ENCODE measurements around the gene ZBED4.

The ZBED4 gene

GRCh38 chr22:49915610-49916009 lies 62.0 kb downstream of the ZBED4 start:
- no peak overlapping the region for H3K27ac Mint-ChIP-seq

GRCh38 chr22:49916831-49917230 lies 63.2 kb downstream of the ZBED4 start:
- H3K4me3 Mint-ChIP-seq = peak overlapping the region; percentile 88
- peaks cover 15% of the 10 kb centered on the region for H3K4me1 Mint-ChIP-seq (ENCODE audit: low read depth)
- no peak for DNase-seq (ENCODE audit: low spot score)
- H3K27ac Mint-ChIP-seq = peak overlapping the region; percentile 90
- H3K9me3 Mint-ChIP-seq = no peaks in the 10 kb centered on the region
- H3K36me3 Mint-ChIP-seq (ENCODE audit: low read depth) = peaks cover 17% of the 10 kb centered on the region
- H3K27me3 Mint-ChIP-seq (ENCODE audit: low read depth) = no peaks in the 10 kb centered on the region

More at GRCh38 chr22:49915610-49916009, 62.0 kb downstream of the ZBED4 start:
- Mint-ChIP-seq H3K36me3 (ENCODE audit: low read depth) (peaks cover 12% of the 10 kb centered on the region), H3K4me1 (ENCODE audit: low read depth) (peaks cover 15% of the 10 kb centered on the region), H3K9me3 (no peaks in the 10 kb centered on the region), H3K27me3 (ENCODE audit: low read depth) (no peaks in the 10 kb centered on the region), H3K4me3 (no peak overlapping the region)
- no peak for DNase-seq (ENCODE audit: low spot score)

GRCh38 chr22:49917974-49918910 lies 64.6 kb downstream of the ZBED4 start, which contains the start of the genes ALG12 and CRELD2:
TSS of gene ALG12 (minus strand) at chr22:49918438. CDS start at chr22:49913765, 4,673 bp downstream.
TSS of gene CRELD2 (plus strand) at chr22:49918634. CDS start at chr22:49918770, 136 bp downstream.
- H3K27ac Mint-ChIP-seq = peak within 1 kb of the TSS; percentile 90

GRCh38 chr22:49918911-49919881 lies 65.6 kb downstream of the ZBED4 start:
- H3K9me3 Mint-ChIP-seq = no peaks in the 10 kb centered on the region
- peaks cover 22% of the 10 kb centered on the region for H3K36me3 Mint-ChIP-seq (ENCODE audit: low read depth)
- H3K4me3 Mint-ChIP-seq = peak overlapping the region; percentile 80
- DNase-seq (ENCODE audit: low spot score) = no peak
- H3K4me1 Mint-ChIP-seq (ENCODE audit: low read depth) = peaks cover 15% of the 10 kb centered on the region
- no peaks in the 10 kb centered on the region for H3K27me3 Mint-ChIP-seq (ENCODE audit: low read depth)
- H3K27ac Mint-ChIP-seq = peak overlapping the region; percentile 57

More at GRCh38 chr22:49917974-49918910, 64.6 kb downstream of the ZBED4 start, which contains the start of the genes ALG12 and CRELD2:
- peaks cover 18% of the 10 kb centered on the region for H3K36me3 Mint-ChIP-seq (ENCODE audit: low read depth)
- H3K27me3 Mint-ChIP-seq (ENCODE audit: low read depth) = no peaks in the 10 kb centered on the region
- DNase-seq (ENCODE audit: low spot score) = peak; percentile 96
- H3K9me3 Mint-ChIP-seq = no peaks in the 10 kb centered on the region
- H3K4me1 Mint-ChIP-seq (ENCODE audit: low read depth) = peaks cover 15% of the 10 kb centered on the region
- H3K4me3 Mint-ChIP-seq = peak within 1 kb of the TSS; percentile 88

- H3K4me3 Mint-ChIP-seq = peak overlapping the region; percentile 41
- no peaks in the 10 kb centered on the region for H3K27me3 Mint-ChIP-seq (ENCODE audit: low read depth)
- no peak for DNase-seq (ENCODE audit: low spot score)
- peaks cover 27% of the 10 kb centered on the region for H3K36me3 Mint-ChIP-seq (ENCODE audit: low read depth)
- H3K9me3 Mint-ChIP-seq = no peaks in the 10 kb centered on the region
- peaks cover 22% of the 10 kb centered on the region for H3K4me1 Mint-ChIP-seq (ENCODE audit: low read depth)
- peak overlapping the region; percentile 22 for H3K27ac Mint-ChIP-seq
Observed at GRCh38 chr22:49920859-49921258, 67.2 kb downstream of the ZBED4 start.

GRCh38 chr22:49921508-49922278 lies 68.0 kb downstream of the ZBED4 start:
- Mint-ChIP-seq H3K27ac (no peak overlapping the region), H3K9me3 (no peaks in the 10 kb centered on the region), H3K4me3 (no peak overlapping the region), H3K27me3 (ENCODE audit: low read depth) (no peaks in the 10 kb centered on the region), H3K4me1 (ENCODE audit: low read depth) (peaks cover 26% of the 10 kb centered on the region), H3K36me3 (ENCODE audit: low read depth) (peaks cover 30% of the 10 kb centered on the region)
- DNase-seq (ENCODE audit: low spot score) = no peak

- DNase-seq (ENCODE audit: low spot score) = no peak
- Mint-ChIP-seq H3K27me3 (ENCODE audit: low read depth) (no peaks in the 10 kb centered on the region), H3K4me1 (ENCODE audit: low read depth) (peaks cover 24% of the 10 kb centered on the region), H3K4me3 (no peak overlapping the region), H3K9me3 (no peaks in the 10 kb centered on the region), H3K27ac (no peak overlapping the region), H3K36me3 (ENCODE audit: low read depth) (peaks cover 34% of the 10 kb centered on the region)
Observed at GRCh38 chr22:49922484-49922883, 68.8 kb downstream of the ZBED4 start.

DNA sequence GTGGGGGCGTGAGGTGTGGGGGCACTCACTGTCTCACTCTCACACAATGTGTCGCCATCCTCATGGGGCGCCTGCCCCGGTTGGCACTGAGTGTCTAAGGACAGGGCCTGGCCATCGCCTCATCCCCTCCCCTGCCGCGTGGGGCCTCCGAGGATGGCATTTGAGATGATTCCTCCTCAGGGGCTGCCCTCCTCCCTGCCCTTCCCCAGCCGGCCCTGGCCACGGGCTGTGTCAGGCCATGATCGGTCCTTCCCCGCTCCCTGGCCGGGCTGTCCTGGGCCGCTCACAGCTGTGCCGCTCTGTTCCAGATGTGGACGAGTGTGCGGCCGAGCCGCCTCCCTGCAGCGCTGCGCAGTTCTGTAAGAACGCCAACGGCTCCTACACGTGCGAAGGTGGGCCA lies 69.3 kb downstream of the ZBED4 start:
- H3K9me3 Mint-ChIP-seq = no peaks in the 10 kb centered on the region
- H3K27me3 Mint-ChIP-seq (ENCODE audit: low read depth) = no peaks in the 10 kb centered on the region
- DNase-seq (ENCODE audit: low spot score) = no peak
- no peak overlapping the region for H3K4me3 Mint-ChIP-seq
- no peak overlapping the region for H3K27ac Mint-ChIP-seq
- peaks cover 24% of the 10 kb centered on the region for H3K4me1 Mint-ChIP-seq (ENCODE audit: low read depth)
- H3K36me3 Mint-ChIP-seq (ENCODE audit: low read depth) = peaks cover 34% of the 10 kb centered on the region

GRCh38 chr22:49923445-49923844 lies 69.8 kb downstream of the ZBED4 start:
- DNase-seq (ENCODE audit: low spot score) = no peak
- Mint-ChIP-seq H3K4me3 (no peak overlapping the region), H3K27me3 (ENCODE audit: low read depth) (no peaks in the 10 kb centered on the region), H3K9me3 (no peaks in the 10 kb centered on the region), H3K36me3 (ENCODE audit: low read depth) (peaks cover 34% of the 10 kb centered on the region), H3K4me1 (ENCODE audit: low read depth) (peaks cover 24% of the 10 kb centered on the region), H3K27ac (no peak overlapping the region)

DNA sequence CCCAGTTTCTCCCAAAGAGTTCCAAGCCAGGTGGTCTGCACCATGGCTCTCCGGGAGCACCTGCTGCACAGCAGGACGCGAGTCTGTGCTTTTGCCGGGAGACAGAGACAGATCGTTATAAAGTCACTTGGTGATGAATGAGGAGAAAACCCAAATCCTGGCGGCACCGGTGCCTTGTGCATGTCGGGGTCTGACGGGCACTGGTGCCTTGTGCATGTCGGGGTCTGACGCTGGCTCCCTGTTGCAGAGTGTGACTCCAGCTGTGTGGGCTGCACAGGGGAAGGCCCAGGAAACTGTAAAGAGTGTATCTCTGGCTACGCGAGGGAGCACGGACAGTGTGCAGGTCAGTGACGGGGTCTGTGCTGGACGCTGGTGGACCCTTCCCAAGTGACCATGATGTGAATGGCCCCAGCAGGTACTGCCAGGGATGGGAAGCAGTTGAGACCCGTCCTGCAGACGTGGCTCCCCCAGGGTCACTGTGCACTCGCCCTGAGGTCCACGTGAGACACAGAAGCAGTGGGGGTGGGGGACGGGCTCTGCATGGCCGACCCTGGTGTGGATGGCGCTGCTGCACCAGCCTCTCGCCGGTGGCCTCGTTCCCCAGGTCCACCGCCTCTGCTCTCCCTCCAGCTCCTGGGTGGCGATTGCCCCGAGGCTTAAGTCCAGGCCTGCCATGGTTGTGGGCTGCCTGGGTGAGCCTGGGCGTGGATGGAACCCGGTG lies 70.6 kb downstream of the ZBED4 start:
- Mint-ChIP-seq H3K27me3 (ENCODE audit: low read depth) (no peaks in the 10 kb centered on the region), H3K36me3 (ENCODE audit: low read depth) (peaks cover 34% of the 10 kb centered on the region), H3K9me3 (no peaks in the 10 kb centered on the region), H3K4me1 (ENCODE audit: low read depth) (peaks cover 23% of the 10 kb centered on the region), H3K27ac (peak overlapping the region; percentile 15), H3K4me3 (no peak overlapping the region)
- no peak for DNase-seq (ENCODE audit: low spot score)

- Mint-ChIP-seq H3K4me1 (ENCODE audit: low read depth) (peaks cover 16% of the 10 kb centered on the region), H3K27ac (peak overlapping the region; percentile 88), H3K27me3 (ENCODE audit: low read depth) (no peaks in the 10 kb centered on the region), H3K9me3 (no peaks in the 10 kb centered on the region), H3K4me3 (peak overlapping the region; percentile 70), H3K36me3 (ENCODE audit: low read depth) (peaks cover 26% of the 10 kb centered on the region)
- peak; percentile 40 for DNase-seq (ENCODE audit: low spot score)
Observed at GRCh38 chr22:49925525-49926128, 72.0 kb downstream of the ZBED4 start.

- Mint-ChIP-seq H3K4me1 (ENCODE audit: low read depth) (peaks cover 23% of the 10 kb centered on the region), H3K27me3 (ENCODE audit: low read depth) (no peaks in the 10 kb centered on the region), H3K4me3 (no peak overlapping the region), H3K9me3 (no peaks in the 10 kb centered on the region), H3K27ac (peak overlapping the region; percentile 80), H3K36me3 (ENCODE audit: low read depth) (peaks cover 21% of the 10 kb centered on the region)
- DNase-seq (ENCODE audit: low spot score) = no peak
Observed at GRCh38 chr22:49926916-49927315, 73.3 kb downstream of the ZBED4 start.
